DOHH2 (cell line): ENCODE measurements around the gene ZNF677.
"Not testable (repeated sequence)": the region's sequence is repeated elsewhere in the genome, so short reads cannot be mapped to it uniquely, and the experiment has no call there.

ENCODE experiments used
- H3F3A ChIP-seq: fragments of 200-600 bp; sonication (generic), shearing (Covaris generic); 2 replicates; pipeline ENCODE4 v1.6.0; 2016; ENCODE audit warnings: antibody characterized with exemption, mild to moderate bottlenecking; ENCODE audit not compliant: control insufficient read depth, insufficient read depth
- H3K27ac ChIP-seq: fragments of 200-600 bp; sonication (generic); 2 replicates; pipeline ENCODE4 v1.5.1; 2014; ENCODE audit warnings: low read depth, mild to moderate bottlenecking, low read length, moderate library complexity
- H3K27me3 ChIP-seq: fragments of 200-600 bp; sonication (generic); 2 replicates; pipeline ENCODE4 v1.6.1; 2014; ENCODE audit warnings: mild to moderate bottlenecking, low read length, mixed read lengths; ENCODE audit not compliant: control insufficient read depth
- H3K36me3 ChIP-seq: fragments of 200-600 bp; sonication (generic); 2 replicates; pipeline ENCODE4 v1.6.1; 2014; ENCODE audit warnings: mild to moderate bottlenecking, low read length, moderate library complexity, mixed read lengths; ENCODE audit not compliant: control insufficient read depth
- H3K4me1 ChIP-seq: fragments of 200-600 bp; sonication (generic); 2 replicates; pipeline ENCODE4 v1.6.1; 2014; ENCODE audit warnings: mild to moderate bottlenecking, low read length, mixed read lengths; ENCODE audit not compliant: control insufficient read depth
- H3K4me2 ChIP-seq: fragments of 200-600 bp; sonication (generic); 2 replicates; pipeline ENCODE4 v1.6.0; 2014; ENCODE audit warnings: mild to moderate bottlenecking, low read length, moderate library complexity
- H3K4me3 ChIP-seq: fragments of 200-600 bp; sonication (generic); 2 replicates; pipeline ENCODE4 v1.5.1; 2014; ENCODE audit warnings: mild to moderate bottlenecking, low read length, mixed read lengths
- H3K79me2 ChIP-seq: fragments of 200-600 bp; sonication (generic); 2 replicates; pipeline ENCODE4 v1.6.1; 2014; ENCODE audit warnings: mild to moderate bottlenecking, low read length, mixed read lengths; ENCODE audit not compliant: control insufficient read depth
- H3K9me2 ChIP-seq: fragments of 200-600 bp; sonication (generic); replicated peaks from 2 replicates; pipeline ENCODE4 v1.6.1; 2014; ENCODE audit warnings: mild to moderate bottlenecking, low read length, mixed read lengths; ENCODE audit not compliant: control insufficient read depth
- H3K9me3 ChIP-seq: fragments of 200-600 bp; sonication (generic); 2 replicates; pipeline ENCODE4 v1.6.1; 2014; ENCODE audit warnings: antibody characterized with exemption, low read length, mixed read lengths; ENCODE audit not compliant: control insufficient read depth, insufficient read depth
- H4K20me1 ChIP-seq: fragments of 200-600 bp; sonication (generic); 2 replicates; pipeline ENCODE4 v1.6.0; 2014; ENCODE audit warnings: low read depth, mild to moderate bottlenecking, antibody characterized with exemption, low read length, moderate library complexity; ENCODE audit not compliant: control insufficient read depth, insufficient read depth
- CTCF ChIP-seq: fragments of 200-600 bp; sonication (generic); IDR thresholded peaks from one replicate; pipeline ENCODE4 v1.5.1; 2014; ENCODE audit warnings: antibody characterized with exemption, mild to moderate bottlenecking, low read depth, low read length; ENCODE audit not compliant: poor library complexity, severe bottlenecking
- EZH2phosphoT487 ChIP-seq: fragments of 200-600 bp; sonication (generic); IDR thresholded peaks from 2 replicates; pipeline ENCODE4 v1.6.1; 2017; ENCODE audit warnings: borderline replicate concordance, mild to moderate bottlenecking, antibody characterized with exemption, low read length, moderate library complexity, mixed read lengths

Gene ZNF677

DNA sequence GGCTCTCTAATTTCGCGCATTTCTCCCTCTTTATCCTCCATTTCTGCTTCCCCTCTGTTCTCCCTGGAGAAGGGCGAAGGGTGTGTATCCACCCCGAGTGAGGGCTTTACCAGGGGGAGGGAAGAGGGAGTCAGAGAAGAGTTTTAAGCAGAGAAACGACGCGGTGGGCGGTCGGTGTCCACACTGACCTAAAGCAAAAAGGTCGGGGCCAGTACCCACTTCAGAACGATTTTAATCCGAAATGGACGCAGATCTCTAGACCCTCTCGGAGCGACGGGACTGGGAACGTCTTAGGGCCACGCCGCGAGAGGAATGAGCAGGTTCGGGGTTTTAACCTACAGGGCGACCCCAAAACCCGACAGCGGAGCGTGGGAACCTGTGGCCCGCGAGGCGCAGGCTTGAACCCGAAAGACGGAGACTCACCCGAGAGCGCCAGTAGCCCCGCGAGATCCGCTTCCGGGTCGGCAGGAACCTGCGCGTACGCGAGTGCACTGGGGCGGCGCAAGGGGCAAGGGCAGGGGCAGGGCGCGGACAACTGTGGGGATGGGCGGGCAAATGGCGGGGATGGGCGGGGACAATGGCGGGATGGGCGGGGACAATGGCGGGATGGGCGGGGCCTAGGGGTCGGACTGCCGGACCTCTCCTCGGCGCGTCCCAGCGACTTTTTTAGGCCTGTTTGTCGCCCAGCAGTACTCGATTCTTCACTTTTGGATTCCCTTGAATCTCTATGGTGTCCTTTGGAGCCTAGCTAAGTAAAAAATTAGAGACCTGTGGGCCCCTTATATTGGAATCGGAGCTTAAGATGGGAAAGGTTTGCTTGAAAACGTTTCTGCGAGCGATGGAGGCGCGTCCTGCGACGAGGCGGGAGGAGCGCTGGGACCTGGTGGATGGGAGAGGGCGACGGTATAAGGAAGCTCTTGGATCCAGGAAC, at the start of gene ZNF677:
TSS of gene ZNF677 (minus strand) at position 463 of the 931 bp plus-strand sequence. CDS start 3,323 bp downstream, outside the sequence.
- no peak for TF ChIP-seq EZH2phosphoT487
- TF ChIP-seq CTCF = no peak
- no peaks in the 10 kb centered on the region for H3K36me3 ChIP-seq
- H3K4me3 ChIP-seq = no peak within 1 kb of the TSS
- no peaks in the 10 kb centered on the region for H3K4me1 ChIP-seq
- H3K79me2 ChIP-seq = no peaks in the 10 kb centered on the region
- H3K9me2 ChIP-seq = no peaks in the 10 kb centered on the region
- no peak within 1 kb of the TSS for H3K27ac ChIP-seq
- H3K4me2 ChIP-seq = no peak within 1 kb of the TSS
- no peaks in the 10 kb centered on the region for H3K27me3 ChIP-seq
- no peaks in the 10 kb centered on the region for H3F3A ChIP-seq
- no peaks in the 10 kb centered on the region for H4K20me1 ChIP-seq
- peaks cover 3% of the 10 kb centered on the region; the same call in 1 of the 2 replicates for H3K9me3 ChIP-seq

DNA sequence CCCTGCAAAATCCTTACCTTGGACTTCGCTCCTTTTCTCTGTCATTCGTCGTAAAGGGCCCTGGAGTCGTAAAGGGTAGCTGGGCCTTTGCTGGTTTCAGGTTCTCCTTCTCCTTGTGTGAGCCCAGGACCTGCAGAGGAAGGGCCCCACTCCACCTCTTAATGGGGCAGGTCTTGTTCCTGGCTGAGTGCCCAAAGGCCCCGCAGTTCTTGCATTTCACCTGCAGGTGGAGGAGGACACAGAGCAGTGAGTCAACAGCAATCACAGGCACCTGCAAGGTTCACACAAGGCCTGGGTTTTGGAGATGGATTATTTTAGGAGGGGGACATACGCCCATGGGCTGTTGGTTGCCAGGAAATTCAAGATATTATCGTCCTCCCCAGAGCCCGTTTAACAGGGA, 46.7 kb upstream of the ZNF677 start:
- not testable (repeated sequence) for H3F3A ChIP-seq, H3K27ac ChIP-seq, H3K9me3 ChIP-seq, H3K4me2 ChIP-seq, H3K9me2 ChIP-seq, H3K4me1 ChIP-seq, H3K27me3 ChIP-seq, H3K36me3 ChIP-seq, H4K20me1 ChIP-seq, H3K79me2 ChIP-seq, H3K4me3 ChIP-seq

GRCh38 chr19:53294786-53295441, 40.2 kb upstream of the ZNF677 start:
- no peaks in the 10 kb centered on the region for H4K20me1 ChIP-seq
- H3K9me3 ChIP-seq = peaks cover 17% of the 10 kb centered on the region; the same call in 1 of the 2 replicates
- no peaks in the 10 kb centered on the region for H3K4me1 ChIP-seq
- no peaks in the 10 kb centered on the region for H3F3A ChIP-seq
- H3K4me3 ChIP-seq = no peak overlapping the region
- no peaks in the 10 kb centered on the region for H3K79me2 ChIP-seq
- no peak overlapping the region for H3K27ac ChIP-seq
- H3K36me3 ChIP-seq = no peaks in the 10 kb centered on the region
- no peaks in the 10 kb centered on the region for H3K27me3 ChIP-seq
- no peak overlapping the region for H3K4me2 ChIP-seq
- no peaks in the 10 kb centered on the region for H3K9me2 ChIP-seq
- no peak for TF ChIP-seq EZH2phosphoT487
- TF ChIP-seq CTCF = no peak
